Measurements from ENCODE around the gene PIP5K1C.
"Not testable (repeated sequence)": the region's sequence is repeated elsewhere in the genome, so short reads cannot be mapped to it uniquely, and the experiment has no call there.

The PIP5K1C gene

DNA sequence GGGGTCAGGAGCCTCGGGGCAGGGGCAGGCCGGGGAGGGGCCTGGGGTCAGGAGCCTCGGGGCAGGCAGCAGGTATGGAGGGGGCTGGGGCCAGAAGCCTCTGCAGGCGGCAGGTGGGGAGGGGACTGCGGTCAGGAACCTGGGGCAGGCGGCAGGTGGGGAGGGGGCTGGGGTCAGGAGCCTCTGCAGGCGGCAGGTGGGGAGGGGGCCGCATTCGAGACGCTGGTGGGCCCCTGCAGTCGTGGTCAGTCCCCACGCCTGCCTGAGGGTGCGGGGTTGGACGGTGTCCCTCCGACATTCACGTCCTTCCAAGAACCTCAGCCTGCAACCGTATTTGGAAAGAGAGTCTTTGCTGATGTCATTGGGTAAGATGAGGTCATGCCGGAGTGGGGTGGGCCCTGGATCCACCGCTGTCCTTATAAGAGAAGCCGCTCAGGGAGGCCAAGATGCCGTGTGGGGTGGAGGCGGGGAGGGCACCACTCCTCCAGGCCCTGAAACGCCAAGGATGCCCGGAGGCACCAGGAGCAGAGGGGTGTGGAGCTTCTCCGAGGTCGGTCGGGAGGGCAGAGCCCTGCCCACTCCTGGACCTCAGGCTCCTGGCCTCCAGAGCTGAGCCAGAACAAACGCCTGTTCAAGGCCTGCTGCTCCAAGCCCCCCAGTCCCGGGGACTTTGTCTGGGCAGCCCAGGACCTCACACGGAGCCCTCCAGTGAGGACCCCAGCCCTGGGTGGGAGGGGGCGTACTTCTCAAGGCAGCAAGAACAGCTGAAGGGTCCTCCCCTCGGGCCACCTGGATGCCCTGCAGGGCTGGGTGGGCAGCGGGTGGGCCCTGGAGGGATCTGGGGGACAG, 30.1 kb downstream of the PIP5K1C start:
- TF ChIP-seq, protein P1, sequence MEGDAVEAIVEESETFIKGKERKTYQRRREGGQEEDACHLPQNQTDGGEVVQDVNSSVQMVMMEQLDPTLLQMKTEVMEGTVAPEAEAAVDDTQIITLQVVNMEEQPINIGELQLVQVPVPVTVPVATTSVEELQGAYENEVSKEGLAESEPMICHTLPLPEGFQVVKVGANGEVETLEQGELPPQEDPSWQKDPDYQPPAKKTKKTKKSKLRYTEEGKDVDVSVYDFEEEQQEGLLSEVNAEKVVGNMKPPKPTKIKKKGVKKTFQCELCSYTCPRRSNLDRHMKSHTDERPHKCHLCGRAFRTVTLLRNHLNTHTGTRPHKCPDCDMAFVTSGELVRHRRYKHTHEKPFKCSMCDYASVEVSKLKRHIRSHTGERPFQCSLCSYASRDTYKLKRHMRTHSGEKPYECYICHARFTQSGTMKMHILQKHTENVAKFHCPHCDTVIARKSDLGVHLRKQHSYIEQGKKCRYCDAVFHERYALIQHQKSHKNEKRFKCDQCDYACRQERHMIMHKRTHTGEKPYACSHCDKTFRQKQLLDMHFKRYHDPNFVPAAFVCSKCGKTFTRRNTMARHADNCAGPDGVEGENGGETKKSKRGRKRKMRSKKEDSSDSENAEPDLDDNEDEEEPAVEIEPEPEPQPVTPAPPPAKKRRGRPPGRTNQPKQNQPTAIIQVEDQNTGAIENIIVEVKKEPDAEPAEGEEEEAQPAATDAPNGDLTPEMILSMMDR (IDR thresholded peaks at IDR 0.05) = no peak
- Histone ChIP-seq H3K4me3 (peak overlapping the region; percentile 64), H3K27ac (peak overlapping the region; percentile 95 to 99)
- DNase-seq (ENCODE audit: low spot score) = peak; percentile 96

DNA sequence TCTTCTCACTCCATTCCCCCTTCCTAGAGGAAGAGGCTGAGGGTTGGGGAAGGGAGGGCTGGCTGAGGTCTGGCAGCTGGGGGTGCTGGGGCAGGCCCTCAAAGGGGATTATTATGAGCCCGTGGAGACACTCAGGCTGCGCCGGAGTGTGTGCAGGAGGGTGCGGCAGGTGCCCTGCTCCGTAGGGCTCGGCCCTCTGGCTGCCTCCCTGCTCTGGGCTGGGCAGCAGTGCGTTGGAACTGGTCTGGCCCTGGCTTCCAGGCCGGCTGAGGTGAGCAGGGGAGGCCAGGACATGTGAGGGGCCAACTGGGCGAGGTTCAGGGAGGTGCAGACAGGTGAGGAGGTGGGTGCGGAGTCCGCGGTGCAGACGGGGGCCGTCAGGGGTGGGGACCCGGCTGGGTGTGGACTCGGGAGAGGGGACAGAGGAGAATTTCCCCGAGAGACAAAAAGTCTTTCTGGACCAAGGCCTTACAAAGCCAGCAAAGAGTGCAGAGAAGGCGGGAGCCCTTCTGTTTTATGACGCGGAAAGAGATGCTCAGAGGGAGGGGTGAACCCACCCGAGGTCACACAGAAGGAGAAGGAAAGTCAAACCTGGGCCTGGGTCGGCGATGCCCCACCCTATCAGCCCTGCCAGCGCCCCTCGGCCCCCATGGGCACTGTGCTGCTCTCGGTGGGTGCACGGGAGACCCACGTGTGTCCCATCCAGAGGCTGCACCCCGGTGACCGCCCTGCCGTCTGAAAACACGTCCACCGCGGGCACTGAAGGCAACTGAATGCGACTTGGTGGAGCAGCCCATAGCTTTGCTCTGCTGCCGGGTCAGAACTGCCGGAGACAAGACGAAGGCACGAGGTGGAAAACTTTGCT, 31.0 kb downstream of the PIP5K1C start:
- peak overlapping the region; percentile 64 for H3K4me3 ChIP-seq
- H3K27ac ChIP-seq = peak overlapping the region; percentile 95 to 99
- DNase-seq (ENCODE audit: low spot score) = no peak
- TF ChIP-seq, protein P1 (IDR thresholded peaks at IDR 0.05) = no peak

DNA sequence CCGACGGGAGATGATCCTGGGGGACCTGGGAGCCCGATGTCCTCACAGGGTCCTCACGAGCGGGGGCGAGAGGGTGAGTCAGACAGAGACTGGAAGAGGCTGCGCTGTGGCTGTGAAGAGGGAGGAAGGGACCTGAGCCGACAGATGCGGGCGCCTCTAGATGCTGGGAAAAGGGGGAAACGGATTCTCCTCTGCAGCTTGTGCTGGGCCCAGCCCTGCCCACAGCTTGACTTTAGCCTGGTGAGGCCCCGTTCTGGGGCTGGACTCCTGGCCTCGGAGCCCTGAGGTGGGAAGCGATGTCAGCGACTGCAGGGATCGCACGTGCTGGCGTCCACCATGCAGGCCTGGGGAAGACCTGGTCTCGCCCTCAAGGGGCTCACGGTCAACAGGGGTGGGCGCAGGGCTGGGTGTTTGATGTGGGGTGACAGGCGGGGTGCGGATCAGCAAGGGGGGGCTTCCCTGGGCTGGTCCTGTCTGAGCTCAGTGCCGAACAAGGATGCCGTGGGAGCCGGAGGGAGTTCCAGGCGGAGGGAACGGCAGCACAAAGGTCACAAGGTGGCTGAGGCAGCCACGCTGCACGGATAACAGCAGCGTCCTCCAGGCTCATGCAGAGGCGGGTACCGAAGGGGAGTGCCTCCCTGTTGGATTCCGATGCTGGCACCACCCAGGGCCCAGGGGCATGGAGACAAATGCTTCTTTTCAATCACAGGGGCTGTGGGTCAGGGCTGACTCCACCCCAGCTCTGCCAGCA, 31.8 kb downstream of the PIP5K1C start:
- peak overlapping the region; percentile 64 for H3K4me3 ChIP-seq
- H3K27ac ChIP-seq = peak overlapping the region; percentile 95 to 99
- DNase-seq (ENCODE audit: low spot score) = no peak
- TF ChIP-seq, protein P1 (IDR thresholded peaks at IDR 0.05) = no peak

DNA sequence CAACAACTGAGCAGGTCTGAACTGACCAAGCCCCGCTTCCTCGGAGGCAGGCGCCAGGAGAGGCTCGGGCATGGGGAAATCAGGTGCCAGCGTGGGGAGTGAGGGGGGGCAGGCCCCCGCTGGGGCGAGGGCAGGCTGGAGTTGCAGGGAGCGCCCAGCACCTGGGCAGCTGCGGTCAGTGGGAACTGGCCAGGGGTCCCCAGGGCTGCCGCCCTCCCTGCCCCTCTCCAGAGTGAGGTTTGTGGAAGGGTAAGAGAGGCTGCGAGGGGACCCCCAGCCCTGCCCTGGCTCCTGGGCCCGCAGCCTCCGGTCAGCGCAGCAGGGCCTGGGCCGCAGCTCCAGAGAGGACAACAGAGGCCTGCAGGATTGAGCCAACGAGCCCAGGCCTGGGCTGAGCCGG, 32.5 kb downstream of the PIP5K1C start:
- no peak for DNase-seq (ENCODE audit: low spot score)
- TF ChIP-seq, protein P1 (IDR thresholded peaks at IDR 0.05) = no peak
- Histone ChIP-seq H3K4me3 (no peak overlapping the region), H3K27ac (peak overlapping the region; percentile 95 to 99)

DNA sequence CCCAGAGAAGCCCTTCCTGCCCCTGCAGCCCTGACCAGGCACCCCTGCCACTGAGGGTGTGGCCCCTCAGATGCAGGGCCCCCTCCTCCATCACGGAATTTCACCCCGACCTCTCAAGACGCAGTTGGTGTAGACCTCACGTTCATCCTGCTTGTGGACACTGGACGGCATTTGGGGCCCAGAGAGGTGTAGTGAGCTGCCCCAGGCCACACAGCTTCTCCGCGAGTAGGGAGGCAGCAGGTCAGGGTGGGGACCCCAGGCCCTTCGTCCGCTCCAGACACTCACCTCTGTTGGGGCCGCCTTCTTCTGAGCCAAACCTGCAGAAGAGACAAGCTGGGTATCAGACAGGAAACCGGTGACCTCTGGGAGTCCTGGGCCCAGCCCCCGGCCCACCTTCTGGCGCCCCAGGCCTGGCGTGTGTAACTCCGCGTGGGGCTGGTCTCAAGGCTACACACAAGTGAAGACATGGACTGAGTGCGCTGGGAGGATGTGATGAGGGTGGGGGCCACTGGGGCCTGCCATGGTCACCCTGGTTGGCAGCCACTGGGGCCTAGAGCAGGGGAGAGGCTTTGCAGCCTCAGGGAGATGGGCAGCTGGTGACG, 33.1 kb downstream of the PIP5K1C start:
- H3K4me3 ChIP-seq = no peak overlapping the region
- DNase-seq (ENCODE audit: low spot score) = no peak
- H3K27ac ChIP-seq = peak overlapping the region in 1 of 2 donors; percentile 95
- TF ChIP-seq, protein P1 (IDR thresholded peaks at IDR 0.05) = no peak

- not testable (repeated sequence) for DNase-seq (ENCODE audit: low spot score); H3K4me3 ChIP-seq; H3K27ac ChIP-seq
These were observed 33.8 kb downstream of the PIP5K1C start for GRCh38 chr19:3666545-3666856.
